ENCODE results near the gene SCNN1A. TPM values are rescaled to one million over a fixed set of nuclear protein-coding genes. Genes with fewer than 3 reads are reported as not detected.
A peak's percentile ranks its signal among the peaks of the same experiment; 100 is the strongest.

SCNN1A gene
- total RNA-seq, 1 experiment from 2014 or later: 111 TPM

GRCh38 chr12:6380141-6381121, 5.1 kb upstream of the SCNN1A start:
- peaks cover 30% of the 10 kb centered on the region for H3K27me3 Mint-ChIP-seq (ENCODE audit: low read depth)
- Histone ChIP-seq H3K27me3 (ENCODE audit: insufficient read depth, low read length) (no peaks in the 10 kb centered on the region; the same call in 1 of the 2 replicates), H2BK12ac (ENCODE audit: insufficient read length, low read depth, low read length) (no peak overlapping the region), H3K4ac (ENCODE audit: low read depth, low read length) (no peak overlapping the region), H3K79me2 (ENCODE audit: insufficient read depth, low read length) (no peaks in the 10 kb centered on the region), H3K9ac (ENCODE audit: extremely low read depth, insufficient read length, low read length) (no peak overlapping the region), H3T11ph (ENCODE audit: low read length) (no peak overlapping the region), H2BK120ac (ENCODE audit: low read depth, low read length, poor library complexity, severe bottlenecking) (no peak overlapping the region), H2BK15ac (ENCODE audit: low read depth, low read length) (no peak overlapping the region), H4K8ac (replicated peaks; ENCODE audit: insufficient read length, low read depth, low read length) (no peak overlapping the region), H2BK5ac (ENCODE audit: insufficient read length, low read length) (no peak overlapping the region), H3K23me2 (ENCODE audit: insufficient read length, low read depth, low read length, poor library complexity, severe bottlenecking) (peaks cover 12% of the 10 kb centered on the region), H3K18ac (ENCODE audit: insufficient read length, low read depth, low read length) (no peak overlapping the region), H2AK5ac (ENCODE audit: insufficient read length, low read length) (no peak overlapping the region), H4K91ac (ENCODE audit: insufficient read length, low read depth, low read length) (no peak overlapping the region), H3K14ac (ENCODE audit: insufficient read depth, low read length) (no peak overlapping the region), H3K27ac (ENCODE audit: insufficient read length, low read depth, low read length) (no peak overlapping the region), H4K5ac (ENCODE audit: insufficient read length, low read depth, low read length) (no peak overlapping the region), H3K4me1 (ENCODE audit: insufficient read depth, low read length) (peaks cover 15% of the 10 kb centered on the region), H4K20me1 (ENCODE audit: control insufficient read depth, insufficient read depth, insufficient read length) (no peaks in the 10 kb centered on the region), H3K4me2 (ENCODE audit: insufficient read depth, insufficient read length, low read length) (no peak overlapping the region), H3K79me1 (ENCODE audit: insufficient read depth, low read depth, low read length, poor library complexity, severe bottlenecking) (no peaks in the 10 kb centered on the region), H3K56ac (ENCODE audit: insufficient read length, low read depth, low read length) (no peak overlapping the region), H2AFZ (ENCODE audit: low read length) (no peak overlapping the region), H3K9me3 (ENCODE audit: control insufficient read depth, low read depth, low read length) (no peaks in the 10 kb centered on the region), H2BK20ac (ENCODE audit: low read depth, low read length, poor library complexity, severe bottlenecking) (no peak overlapping the region), H3K23ac (ENCODE audit: insufficient read length, low read depth, low read length) (no peak overlapping the region)
- H3K36me3 Mint-ChIP-seq (ENCODE audit: insufficient read depth in 1 of 3, low read depth in 3 of 3): no peaks in the 10 kb centered on the region; a peak in 1 of 7 replicates
- no peaks in the 10 kb centered on the region; a peak in 2 of 5 replicates for H3K9me3 Mint-ChIP-seq
- no peak overlapping the region for H3K4me3 Mint-ChIP-seq
- H3K27ac Mint-ChIP-seq: no peak overlapping the region; a peak in 1 of 7 replicates
- peaks cover 65 to 78% of the 10 kb centered on the region in 2 experiments for H3K4me1 Mint-ChIP-seq
- WGBS (ENCODE audit: extremely low coverage, insufficient read length, low lambda C conversion rate): no CpG with 5 or more reads among the region's 14 CpGs
- peak; percentile 25 for DNase-seq
- TF ChIP-seq, protein P1, sequence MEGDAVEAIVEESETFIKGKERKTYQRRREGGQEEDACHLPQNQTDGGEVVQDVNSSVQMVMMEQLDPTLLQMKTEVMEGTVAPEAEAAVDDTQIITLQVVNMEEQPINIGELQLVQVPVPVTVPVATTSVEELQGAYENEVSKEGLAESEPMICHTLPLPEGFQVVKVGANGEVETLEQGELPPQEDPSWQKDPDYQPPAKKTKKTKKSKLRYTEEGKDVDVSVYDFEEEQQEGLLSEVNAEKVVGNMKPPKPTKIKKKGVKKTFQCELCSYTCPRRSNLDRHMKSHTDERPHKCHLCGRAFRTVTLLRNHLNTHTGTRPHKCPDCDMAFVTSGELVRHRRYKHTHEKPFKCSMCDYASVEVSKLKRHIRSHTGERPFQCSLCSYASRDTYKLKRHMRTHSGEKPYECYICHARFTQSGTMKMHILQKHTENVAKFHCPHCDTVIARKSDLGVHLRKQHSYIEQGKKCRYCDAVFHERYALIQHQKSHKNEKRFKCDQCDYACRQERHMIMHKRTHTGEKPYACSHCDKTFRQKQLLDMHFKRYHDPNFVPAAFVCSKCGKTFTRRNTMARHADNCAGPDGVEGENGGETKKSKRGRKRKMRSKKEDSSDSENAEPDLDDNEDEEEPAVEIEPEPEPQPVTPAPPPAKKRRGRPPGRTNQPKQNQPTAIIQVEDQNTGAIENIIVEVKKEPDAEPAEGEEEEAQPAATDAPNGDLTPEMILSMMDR (conservative IDR thresholded peaks at IDR 0.05): no peak

All from H9 (cell line).